ENCODE results near the gene ZSCAN4.

Gene ZSCAN4

DNA sequence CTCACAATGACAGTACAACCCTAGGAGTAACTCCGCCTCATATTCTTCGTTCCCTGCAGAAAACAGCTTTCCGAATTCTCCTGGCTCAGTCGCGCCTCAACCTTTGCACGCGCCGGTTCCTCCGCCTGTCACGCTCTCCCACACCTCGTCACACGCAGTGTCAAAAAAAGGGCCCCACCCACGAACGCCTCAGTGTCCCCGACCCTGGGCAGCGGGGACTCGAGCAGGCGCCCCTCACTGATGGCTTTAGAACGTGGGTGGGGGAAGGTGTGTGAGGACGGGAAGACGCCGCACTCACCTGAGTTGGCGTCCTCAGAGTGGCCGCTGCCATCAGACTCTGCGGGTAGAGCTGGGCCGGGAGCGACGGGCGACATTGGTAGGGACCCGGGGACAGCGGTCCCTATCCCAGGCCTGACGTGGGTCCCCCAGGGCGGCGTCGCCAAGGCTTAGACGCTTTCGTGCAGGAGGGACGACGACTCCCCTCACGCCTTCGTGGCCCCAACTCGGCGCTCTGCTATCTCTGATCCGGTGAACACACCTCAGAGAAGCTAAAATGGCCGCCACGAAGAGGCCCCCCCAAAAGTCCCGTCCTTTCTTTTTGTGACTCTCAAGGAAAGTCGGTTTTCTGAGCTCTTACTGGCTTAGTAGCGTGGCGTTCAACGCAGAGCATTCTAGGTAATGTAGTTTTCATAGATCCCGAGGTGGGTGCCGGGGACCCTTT lies 40.1 kb downstream of the ZSCAN4 start, which contains the start of gene ZNF154:
Gene ZNF154 (minus strand): TSS at position 564 of the 721 bp plus-strand sequence. CDS start 233 bp downstream, at position 331.
- Mint-ChIP-seq H3K36me3 (ENCODE audit: low read depth) (peaks cover 87% of the 10 kb centered on the region), H3K27me3 (peaks cover 21% of the 10 kb centered on the region), H3K4me1 (ENCODE audit: low read depth) (peaks cover 13% of the 10 kb centered on the region), H3K9me3 (peaks cover 70% of the 10 kb centered on the region), H3K27ac (peak within 1 kb of the TSS; percentile 47), H3K4me3 (peak within 1 kb of the TSS; percentile 73)
- peak; percentile 49 for DNase-seq

DNA sequence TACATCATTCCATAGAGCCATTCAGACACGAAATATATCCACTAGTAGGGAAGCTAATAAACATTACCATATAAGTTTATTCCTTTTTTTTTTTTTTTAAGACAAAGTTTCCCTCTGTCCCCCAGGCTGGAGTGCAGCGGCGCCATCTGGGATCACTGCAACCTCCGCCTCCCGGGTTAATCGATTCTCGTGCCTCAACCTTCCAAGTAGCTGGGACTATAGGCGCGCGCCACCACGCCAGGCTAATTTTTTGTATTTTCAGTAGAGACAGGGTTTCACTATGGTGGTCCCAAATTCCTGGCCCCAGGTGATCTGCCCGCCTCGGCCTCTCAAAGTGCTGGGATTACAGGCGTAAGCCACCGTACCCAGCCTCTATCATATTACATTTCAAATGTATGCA lies 40.9 kb downstream of the ZSCAN4 start:
- peaks cover 69% of the 10 kb centered on the region for H3K9me3 Mint-ChIP-seq

DNA sequence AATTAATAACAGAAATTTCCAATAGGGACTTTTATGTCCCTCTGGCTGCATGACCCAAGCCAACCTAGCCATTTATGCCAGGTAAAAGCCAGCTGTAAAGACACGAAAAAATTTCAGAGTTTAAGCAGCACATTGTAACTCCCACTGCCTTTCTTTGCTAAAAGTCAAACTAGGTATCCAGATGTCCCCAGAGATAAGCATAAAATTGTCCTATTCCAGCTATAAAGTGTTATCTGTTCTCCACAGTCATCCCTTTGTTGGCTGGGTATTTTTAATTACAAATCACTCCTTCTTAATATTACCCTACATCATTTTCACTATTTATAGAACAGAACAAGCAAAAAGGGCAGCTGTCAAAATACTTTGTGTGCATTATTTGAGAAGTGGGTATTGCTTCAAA lies 43.5 kb downstream of the ZSCAN4 start:
- Mint-ChIP-seq H3K9me3 (peaks cover 68% of the 10 kb centered on the region), H3K27ac (no peak overlapping the region), H3K27me3 (peaks cover 15% of the 10 kb centered on the region), H3K4me3 (no peak overlapping the region), H3K4me1 (ENCODE audit: low read depth) (peaks cover 8% of the 10 kb centered on the region), H3K36me3 (ENCODE audit: low read depth) (peaks cover 84% of the 10 kb centered on the region)
- DNase-seq = no peak

More for the DNA sequence above, 40.9 kb downstream of the ZSCAN4 start:
- DNase-seq = no peak
- H3K4me1 Mint-ChIP-seq (ENCODE audit: low read depth) = peaks cover 13% of the 10 kb centered on the region
- no peak overlapping the region for H3K4me3 Mint-ChIP-seq
- no peak overlapping the region for H3K27ac Mint-ChIP-seq
- H3K27me3 Mint-ChIP-seq = peaks cover 21% of the 10 kb centered on the region
- peaks cover 87% of the 10 kb centered on the region for H3K36me3 Mint-ChIP-seq (ENCODE audit: low read depth)

DNA sequence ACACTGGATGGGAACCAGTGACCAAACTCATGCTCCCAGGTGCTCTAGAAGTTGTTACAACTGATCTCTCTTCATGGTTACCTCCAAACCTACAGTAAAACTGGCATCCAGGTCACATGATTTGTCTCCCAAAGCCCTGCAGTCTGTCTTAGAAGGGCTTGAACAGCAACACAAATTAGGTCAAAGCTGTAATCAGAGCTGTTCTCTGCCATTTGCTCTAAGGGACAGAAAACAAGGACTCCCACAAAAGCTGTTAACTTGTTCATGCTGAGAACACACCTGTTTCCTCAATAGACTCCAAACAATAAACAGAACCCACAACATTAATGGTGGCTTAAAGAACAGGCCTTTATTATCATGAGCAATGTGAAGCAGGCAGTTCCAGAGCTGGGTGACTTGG lies 50.7 kb downstream of the ZSCAN4 start:
- Mint-ChIP-seq H3K4me1 (ENCODE audit: low read depth) (peaks cover 2% of the 10 kb centered on the region), H3K27ac (no peak overlapping the region), H3K36me3 (ENCODE audit: low read depth) (peaks cover 86% of the 10 kb centered on the region), H3K9me3 (peaks cover 75% of the 10 kb centered on the region), H3K4me3 (no peak overlapping the region), H3K27me3 (no peaks in the 10 kb centered on the region)
- no peak for DNase-seq

DNA sequence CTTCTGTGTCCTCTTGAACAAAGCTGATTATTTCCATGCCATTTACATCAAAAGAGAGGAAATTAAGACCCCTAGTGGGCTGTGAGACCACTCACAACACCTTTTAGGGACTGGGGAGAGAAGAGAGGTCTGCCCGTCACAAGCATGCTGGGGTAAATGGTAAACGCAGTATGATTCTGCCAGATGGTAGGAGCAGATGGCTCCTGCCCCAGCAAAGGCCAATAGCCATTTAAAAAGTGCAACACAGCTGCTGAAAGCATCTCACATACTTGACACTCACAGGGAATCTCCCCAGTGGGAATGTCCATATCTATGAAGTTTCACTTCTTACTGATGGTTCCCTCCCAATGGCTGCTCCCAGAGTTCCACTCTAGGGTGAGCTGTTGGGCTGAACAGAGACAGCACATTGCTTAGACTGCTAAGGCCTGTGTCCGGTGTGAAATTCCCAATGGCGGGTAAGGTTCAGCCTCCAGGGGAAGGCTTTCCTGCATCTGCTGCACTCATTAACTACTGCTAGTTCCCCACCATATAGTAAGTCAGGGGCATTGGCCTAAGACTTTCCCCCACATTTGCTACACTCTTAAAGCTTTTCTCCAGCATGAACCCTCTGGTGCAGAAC lies 51.3 kb downstream of the ZSCAN4 start:
- DNase-seq = no peak
- no peak overlapping the region for H3K4me3 Mint-ChIP-seq
- H3K9me3 Mint-ChIP-seq = peaks cover 74% of the 10 kb centered on the region
- H3K36me3 Mint-ChIP-seq (ENCODE audit: low read depth) = peaks cover 86% of the 10 kb centered on the region
- H3K4me1 Mint-ChIP-seq (ENCODE audit: low read depth) = peaks cover 6% of the 10 kb centered on the region
- H3K27ac Mint-ChIP-seq = no peak overlapping the region
- no peaks in the 10 kb centered on the region for H3K27me3 Mint-ChIP-seq

DNA sequence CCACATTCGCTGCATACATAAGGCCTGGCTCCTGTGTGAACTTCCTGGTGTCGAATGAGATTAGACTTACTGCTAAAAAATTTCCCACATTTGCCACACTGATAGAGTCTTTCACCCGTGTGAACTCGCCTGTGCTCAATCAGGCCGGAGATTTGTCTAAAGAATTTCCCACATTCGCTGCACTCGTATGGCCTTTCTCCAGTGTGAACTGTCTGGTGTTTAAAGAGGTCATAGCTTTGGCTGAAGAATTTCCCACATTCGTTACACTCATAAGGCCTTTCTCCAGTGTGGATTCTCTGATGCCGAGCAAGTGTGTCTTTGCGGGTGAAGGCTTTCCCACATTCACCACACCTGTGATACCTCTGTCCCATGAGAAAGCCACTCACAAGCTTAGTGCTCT lies 52.1 kb downstream of the ZSCAN4 start:
- peaks cover 70% of the 10 kb centered on the region for H3K9me3 Mint-ChIP-seq
- DNase-seq = no peak
- H3K27me3 Mint-ChIP-seq = no peaks in the 10 kb centered on the region
- peaks cover 6% of the 10 kb centered on the region for H3K4me1 Mint-ChIP-seq (ENCODE audit: low read depth)
- H3K27ac Mint-ChIP-seq = no peak overlapping the region
- no peak overlapping the region for H3K4me3 Mint-ChIP-seq
- peaks cover 84% of the 10 kb centered on the region for H3K36me3 Mint-ChIP-seq (ENCODE audit: low read depth)
